Activated naive CD4-positive, alpha-beta T cell treated with anti-CD3 and anti-CD28 coated beads, Interleukin-2, amount 50 U/mL, for 16 hours (primary cell): ENCODE data around the gene SARM1.

ENCODE experiments used
- DNase-seq: peaks from one replicate; pipeline ENCODE4 v3.0.0-alpha.2; 2020

The SARM1 gene

DNA sequence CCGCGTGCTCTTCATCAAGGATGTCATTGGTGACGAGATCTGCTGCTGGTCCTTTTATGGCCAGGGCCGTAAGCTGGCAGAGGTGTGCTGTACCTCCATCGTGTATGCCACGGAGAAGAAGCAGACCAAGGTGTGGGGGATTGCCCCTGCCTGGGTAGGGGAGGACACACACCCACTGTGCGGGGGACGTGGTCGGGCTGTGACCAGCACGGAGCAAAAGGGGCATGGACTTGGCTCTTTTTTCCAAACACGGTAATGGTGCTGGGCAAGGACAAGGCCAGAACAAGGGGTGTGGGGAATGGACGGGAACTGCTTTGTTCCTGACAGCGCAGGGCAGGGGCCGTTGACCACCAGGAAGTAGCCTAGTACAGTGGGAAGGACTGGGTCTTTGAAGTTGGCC is 29.2 kb upstream of the SARM1 start:
- DNase-seq: no peak

DNA sequence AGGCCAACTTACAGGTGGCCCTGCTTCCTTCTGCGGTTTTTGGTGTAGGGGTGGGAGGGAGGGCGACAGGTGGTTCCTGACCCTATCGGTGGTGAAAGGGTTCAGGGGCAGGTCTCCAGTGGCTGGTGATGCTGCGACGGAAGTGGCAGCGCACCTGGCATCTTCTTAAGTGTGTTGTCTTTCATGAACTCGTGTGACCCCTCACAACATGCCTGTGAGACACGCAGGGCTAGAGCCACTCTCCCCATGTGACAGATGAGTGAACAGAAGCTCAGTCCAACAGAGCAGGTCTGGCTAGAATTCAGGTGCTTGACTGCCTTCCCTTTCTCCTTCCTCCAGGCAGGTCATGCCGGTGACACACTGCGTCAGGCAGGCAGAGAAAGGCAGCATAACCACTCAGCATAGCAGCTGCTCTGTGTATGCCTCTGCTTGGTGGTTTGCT is 28.0 kb upstream of the SARM1 start:
- no peak for DNase-seq

DNA sequence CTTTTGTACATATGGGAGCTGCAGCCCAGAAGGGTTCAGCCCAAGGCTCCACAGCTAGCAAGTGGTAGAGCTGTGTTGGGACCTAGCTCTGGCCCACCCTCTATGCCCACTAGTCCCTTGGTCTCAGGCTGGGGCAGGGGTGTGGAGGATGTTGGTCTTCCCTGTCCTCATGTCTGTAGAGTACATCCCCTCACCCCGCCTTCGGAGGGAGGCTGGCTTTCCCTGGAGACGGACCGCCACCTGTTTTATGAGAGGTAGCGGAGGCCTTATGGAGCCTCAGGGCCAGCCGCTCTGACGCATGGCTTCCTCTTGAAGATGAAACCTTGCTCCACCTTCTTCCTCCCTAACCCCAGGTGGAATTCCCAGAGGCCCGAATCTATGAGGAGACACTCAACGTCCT is 27.5 kb upstream of the SARM1 start:
- no peak for DNase-seq

DNA sequence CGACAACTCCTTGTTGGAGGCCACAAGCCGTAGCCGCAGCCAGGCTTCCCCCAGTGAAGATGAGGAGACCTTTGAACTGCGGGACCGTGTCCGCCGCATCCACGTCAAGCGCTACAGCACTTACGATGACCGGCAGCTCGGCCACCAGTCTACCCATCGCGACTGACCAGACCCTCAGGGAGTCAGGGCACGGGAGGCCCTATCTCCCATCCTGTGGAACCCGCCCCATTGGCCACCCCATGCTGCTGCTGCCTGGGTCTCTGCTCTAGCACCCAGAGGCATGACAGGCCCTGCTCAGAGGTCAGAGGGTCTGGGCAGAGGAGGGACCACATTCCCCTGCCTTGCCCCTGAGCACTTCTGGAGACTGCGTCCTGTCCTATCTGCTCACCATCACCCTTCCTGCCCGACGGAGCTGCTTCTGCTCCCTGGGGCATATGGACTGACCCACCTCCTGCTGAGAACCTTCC is 27.0 kb upstream of the SARM1 start:
- DNase-seq: no peak

DNA sequence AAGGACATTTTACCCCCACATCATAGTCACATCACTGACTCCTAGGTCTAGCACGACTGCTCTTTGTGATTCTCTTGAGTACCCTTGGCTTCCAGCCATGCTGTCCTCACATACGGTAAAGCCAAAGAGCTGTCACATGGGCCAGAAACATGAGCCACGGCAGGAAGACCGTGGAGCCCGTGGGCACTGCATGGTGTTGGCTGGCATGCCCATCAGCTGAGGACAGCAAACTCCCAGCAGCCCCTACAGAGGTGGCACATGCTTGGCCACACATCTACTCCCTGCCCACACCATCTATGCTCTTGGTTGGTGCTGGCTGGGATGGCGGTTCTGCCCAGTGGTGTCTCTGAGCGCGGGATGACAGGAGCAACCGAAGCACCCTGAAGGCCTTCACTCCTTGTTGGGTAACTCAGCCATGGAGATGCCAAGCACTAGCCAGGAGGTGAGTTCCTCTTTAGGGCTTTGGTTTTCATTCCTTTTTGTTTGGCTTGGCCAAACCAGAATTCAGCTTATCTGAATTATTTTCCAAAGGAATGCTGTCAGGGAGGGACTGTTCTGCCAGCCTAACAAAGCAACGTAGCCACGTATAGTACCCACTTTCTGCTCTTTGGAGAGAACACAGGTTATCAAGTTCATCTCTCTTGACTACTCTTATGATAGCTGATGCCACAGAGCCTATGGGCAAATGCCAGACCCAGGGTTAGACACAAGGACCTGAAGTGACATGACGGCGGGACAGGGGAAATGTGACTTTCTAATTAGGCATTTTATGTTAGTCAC is 25.9 kb upstream of the SARM1 start:
- no peak for DNase-seq

DNA sequence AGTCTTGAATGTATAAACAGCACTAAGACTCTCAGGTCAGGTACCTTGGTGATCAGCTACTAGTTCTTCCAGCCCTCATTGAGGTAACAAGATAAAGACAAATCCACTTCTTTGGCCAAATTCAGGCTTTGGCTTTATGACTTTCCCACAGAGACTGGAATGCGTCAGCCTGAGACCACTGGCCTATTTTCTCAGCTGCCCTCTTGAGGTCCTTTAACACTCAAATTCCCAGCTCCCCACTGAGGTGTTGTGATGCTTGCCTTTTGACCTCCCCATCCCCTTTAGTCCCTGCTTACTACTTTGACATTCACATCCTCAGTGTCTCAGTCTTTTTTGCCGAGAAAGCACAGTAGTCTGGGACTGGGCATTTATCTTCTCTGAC is 25.3 kb upstream of the SARM1 start:
- no peak for DNase-seq

DNA sequence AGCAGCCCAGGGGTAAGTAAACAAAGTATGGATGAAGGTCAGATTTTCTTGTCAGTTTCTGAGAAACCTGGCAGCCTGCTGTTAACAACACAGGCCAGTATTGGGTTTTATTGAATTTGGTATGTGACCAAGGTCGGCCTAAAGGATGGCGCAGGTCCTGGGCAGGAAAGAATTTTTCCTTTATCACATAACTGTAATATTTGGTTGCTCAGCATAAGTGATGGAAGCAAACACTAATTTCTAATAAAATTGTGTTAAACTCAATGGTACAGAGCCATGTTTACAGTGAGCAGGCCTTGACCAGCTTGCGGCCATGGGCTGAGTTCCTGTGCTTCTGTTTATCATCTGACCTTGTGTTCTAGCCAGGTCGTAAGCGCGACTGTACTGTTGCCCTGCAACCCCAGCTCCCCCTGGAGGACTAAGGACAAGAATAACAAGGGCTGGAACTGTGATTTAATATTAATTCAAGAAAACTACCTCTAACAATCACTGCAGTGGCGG is 24.7 kb upstream of the SARM1 start:
- no peak for DNase-seq

DNA sequence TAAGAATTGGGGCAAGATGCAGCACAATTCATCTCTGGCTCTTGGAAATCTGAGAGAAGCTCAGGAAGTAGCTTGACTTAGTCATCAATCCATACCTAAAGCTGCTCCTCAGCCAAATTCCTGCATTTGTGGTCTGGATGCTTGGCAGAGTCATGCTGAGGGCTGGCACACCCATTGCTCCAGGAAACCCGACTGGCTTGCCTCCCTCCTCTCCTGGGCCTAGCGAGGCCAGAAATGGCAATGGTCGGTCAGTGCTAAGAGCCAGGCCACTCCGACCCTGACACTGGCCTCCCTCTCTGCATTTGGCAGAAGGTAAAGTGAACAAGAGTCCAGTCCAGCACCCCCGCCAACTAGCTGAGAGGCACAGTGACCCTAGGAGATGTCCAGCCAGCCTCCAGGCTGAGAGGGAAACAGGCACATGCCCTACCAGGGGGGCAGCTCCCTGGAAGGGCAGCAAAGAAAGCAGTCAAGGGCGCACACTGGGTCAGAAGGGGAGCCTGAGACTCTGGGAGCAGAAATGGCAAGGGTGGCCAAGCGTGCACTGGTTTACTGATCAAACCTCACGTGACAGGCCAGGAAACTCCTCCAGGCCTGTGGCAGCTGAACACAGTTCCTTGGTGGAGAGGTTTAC is 24.1 kb upstream of the SARM1 start:
- no peak for DNase-seq

DNA sequence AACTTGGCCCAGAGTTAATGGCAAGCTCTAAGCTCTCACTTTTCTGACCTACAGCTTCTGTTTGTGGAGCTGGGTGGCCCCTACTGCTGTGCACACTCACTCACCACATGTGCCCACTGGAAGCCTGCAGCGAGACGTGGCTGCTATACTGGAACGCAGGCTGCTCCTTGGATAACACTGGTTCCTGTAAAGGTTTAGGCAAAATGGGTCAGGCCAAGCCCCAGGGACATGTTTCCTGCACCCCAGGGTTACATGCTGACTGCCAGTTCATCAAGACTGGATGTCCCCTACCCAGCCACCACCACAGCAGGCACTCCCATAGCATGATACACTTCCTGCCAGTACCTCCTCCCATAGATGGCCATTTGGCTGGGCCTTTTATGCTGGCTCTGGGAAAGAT is 22.5 kb upstream of the SARM1 start:
- DNase-seq: no peak

DNA sequence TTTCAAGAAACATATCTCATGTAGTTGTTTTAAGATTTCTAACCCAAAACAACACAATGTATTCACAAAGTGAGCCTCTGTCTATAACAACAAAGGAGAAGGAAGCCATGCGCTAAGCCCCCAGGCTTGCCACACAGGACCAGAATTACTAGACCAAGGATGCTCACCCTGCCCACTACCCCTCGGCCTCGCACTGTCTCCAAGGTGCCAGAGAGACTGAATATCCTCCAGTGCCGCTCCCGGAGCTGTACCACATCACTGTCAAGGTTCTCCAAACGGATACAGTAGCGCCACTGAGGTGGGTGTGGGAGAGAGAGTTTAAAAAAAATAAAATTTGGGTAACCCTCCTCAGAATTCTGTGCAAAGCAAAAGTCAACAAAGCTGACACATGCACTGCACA is 21.2 kb upstream of the SARM1 start:
- DNase-seq: no peak

DNA sequence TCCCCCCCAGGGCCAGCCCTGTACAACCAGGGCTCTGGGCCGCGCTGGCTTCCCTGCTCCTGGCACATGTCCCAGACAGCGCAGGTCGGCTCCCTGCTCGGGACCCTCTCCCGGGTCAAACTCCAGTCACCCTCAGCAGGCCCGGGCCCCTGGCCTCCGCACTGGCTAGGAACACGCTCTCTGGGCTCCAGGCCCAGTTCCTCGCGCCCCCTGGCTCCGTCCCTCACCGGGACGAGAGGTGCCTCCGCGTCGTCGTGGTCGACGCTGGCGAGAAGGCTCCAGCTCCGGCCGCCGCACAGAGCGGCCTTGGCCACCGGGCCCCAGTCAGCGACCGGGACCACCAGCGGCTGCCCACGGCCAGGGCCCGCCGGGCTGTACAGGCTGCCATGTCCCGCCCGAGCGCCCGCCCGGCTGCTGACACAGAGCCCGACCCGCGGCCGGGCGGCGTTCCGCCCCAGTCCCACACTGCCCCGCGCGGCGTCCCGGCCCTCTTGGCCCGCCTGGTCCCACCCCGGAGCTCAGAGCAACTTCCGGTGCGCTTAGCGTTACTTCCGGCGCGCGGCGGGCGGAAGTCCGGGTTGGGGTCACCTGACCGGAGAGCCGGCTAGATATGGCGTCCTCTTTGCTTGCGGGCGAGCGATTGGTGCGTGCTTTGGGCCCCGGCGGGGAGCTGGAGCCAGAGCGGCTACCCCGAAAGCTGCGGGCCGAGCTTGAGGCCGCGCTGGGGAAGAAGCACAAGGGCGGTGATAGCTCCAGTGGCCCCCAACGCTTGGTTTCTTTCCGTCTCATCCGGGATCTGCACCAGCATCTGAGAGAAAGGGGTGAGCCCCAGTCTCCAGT is 14.2 kb upstream of the SARM1 start, which contains the start of gene POLDIP2:
POLDIP2 (minus strand) TSS at position 467 of the 840 bp plus-strand sequence; CDS start at position 388, 79 bp downstream.
- peak; percentile 96 for DNase-seq

DNA sequence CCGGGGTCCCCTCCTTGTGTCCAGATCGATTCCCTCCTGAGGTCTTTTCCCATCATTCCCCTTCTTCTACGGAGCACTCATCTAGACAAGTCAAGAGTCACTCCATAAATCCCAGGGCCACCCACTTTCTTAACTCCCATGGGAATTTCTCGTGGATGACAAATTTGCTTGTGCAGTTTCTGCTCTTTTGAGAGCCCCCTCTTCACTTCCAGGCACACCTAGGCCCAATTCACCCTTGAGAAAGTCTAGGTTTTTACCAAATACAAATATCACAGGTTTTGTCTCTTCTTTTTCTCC is 13.6 kb upstream of the SARM1 start:
- no peak for DNase-seq

DNA sequence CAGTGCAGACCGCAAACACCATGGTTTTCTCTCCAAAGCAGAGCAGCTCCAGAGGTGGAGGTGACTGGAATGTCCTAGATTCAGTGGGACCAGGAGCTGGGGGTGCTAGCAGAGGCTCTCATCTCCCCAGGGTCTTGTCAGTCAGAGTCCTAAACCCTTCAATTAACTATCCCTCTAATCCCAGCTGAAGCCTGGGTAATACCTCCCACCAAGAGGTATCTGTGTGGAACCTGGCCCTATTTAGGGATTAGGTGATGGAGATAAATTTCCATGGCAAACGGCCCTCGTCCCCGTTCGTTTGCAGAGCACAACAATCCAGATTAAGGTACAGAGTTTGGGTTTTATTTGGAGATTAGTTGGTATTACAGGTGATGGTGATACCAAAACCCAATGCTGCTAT is 8.3 kb upstream of the SARM1 start:
- DNase-seq: no peak

DNA sequence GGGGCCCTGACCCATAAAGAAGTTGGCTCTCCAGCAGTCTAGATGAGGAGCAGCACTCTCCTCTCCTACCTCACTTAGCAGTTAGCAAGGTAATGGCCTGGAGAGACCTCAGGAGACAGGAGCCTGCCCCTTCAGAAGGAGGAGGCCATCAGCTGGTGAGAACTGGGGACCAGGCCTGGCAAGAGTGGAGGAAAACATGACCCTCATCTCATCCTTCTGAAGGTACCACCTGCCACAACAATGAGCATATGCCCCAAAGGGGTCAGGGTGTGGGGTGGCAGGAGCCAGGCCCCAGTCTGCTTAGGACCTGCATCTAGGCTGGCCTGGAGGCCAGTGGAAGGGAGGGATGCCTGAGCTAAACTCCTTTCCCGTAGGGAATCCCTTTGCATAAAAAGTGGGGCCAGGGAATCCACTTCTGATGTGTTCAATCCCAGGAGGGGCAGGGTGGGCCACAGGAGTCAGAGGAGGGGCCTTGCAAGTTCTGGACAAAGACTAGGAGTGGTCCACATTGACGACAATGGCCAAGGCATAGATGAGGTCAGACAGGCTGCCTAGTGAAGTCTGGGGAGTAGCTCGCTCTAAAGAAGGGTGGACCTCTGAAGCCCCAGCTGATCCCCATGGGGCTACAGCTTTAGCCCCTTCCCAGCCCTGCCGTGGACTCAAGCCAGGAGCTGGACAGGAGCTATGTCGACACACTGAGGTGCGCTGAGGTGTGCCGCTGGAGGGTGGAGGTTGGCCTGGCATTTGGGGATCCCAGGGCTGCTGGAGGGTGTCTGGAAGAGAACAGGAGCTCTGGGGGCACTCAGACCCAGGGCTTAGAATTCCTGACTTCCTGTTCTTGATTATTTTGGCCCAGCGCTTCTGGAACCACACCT is 7.5 kb upstream of the SARM1 start:
- no peak for DNase-seq

DNA sequence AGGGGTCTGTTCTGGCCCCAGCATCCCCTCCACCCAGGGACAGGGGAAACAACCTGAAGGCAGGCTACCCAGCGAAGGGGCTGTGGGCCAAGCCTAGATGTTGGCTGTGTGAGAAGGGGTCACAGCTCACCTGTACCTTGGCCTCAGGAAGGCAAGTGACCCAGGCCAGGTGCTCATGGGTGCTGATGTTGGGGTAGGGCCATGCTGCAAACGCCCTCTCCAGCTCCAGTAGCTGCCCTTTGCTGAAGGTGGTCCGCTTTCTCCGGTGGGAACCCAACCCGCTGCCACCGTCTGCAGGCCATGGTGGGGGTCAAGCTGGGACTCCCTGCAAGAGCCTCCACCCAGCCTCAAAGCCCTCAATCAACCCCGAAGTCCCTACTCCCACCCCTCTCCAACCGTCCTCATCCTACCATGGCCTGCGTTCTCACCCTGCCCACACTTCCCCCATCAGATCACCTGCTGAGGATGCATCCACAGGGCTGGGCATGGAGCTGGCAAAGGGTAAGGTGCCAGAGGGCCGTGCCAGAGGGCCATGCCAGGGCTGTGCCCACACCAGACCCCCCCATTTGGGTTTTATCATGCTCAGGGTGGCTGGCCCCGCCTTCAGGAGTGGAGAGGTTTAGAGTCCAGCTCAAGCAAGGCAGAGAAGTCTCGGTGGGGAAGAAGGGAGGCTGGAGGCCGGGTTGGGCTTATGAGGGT is 6.7 kb upstream of the SARM1 start, which contains the start of gene SEBOX:
SEBOX (minus strand) TSS at position 535 of the 699 bp plus-strand sequence; CDS start at position 487, 48 bp downstream.
- DNase-seq: no peak

DNA sequence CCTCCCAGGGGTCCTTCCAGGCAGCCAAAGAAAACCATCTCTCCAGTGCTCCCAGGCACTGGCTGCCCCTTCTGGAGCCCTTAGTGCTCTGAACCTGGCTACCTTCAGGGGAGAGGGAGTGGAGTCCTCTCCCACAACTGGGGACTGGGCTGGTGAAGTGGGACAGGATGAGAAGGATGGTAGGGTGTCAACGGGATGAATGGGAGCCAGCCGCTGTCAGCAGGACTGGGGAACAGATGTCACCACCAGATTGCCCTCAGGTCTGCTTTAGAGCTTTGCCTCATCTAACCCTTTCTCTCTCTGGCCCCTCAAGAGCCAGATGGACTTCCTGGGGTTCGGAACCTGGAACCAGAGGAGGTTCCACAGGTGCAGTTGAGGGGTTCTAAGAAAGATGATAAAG is 6.0 kb upstream of the SARM1 start:
- DNase-seq: no peak

DNA sequence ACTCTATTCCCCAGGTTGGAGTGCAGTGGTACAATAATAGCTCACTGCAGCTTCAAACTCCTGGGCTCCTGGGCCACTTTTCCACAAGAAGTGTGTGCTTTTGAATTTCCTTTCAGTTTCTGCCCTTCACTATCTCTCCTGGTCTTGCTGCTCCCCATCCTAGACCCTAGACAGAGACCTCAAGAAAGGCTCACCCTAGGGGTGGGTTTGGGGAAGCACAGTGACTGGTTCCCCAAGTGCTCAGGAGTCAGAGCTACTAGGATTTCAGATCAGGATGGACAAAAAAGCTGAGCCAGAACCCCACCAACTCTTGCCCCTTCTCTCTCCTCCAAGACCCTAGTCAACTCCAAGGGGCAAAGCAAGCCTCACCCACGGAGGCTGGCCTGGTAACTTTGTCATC is 4.9 kb upstream of the SARM1 start:
- no peak for DNase-seq

DNA sequence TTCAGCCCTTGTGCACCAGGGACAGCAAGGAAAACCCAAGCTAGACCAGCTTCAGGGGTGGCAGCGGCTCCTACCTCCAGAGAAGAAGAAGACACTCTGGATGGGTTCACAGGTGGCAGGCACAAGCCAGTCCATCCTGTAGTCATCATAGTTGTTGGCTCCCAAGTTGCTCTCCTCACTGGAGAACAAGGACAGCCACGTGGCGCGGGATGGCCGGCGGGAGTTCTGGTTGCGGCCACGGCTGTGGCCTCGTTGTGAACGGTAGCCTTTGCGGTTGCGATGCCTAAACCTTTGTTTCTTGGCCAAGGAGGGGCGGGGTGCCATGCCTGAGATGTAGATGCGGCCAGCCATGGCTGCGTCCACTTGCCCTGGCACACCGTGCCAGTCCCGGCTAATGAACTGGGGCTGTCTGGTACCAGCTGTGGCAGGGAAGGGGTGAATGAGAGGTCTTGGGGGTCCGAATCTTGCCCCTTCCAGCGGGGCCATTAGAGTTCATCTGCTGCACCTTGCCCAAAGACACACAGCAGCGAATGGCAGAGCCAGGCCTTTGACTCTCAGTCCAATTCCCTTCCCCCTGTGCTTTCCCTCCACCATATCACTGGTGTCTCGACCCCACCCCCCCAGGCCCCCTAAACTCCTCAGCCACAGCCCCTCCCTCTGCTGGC is 3.7 kb upstream of the SARM1 start:
- no peak for DNase-seq

DNA sequence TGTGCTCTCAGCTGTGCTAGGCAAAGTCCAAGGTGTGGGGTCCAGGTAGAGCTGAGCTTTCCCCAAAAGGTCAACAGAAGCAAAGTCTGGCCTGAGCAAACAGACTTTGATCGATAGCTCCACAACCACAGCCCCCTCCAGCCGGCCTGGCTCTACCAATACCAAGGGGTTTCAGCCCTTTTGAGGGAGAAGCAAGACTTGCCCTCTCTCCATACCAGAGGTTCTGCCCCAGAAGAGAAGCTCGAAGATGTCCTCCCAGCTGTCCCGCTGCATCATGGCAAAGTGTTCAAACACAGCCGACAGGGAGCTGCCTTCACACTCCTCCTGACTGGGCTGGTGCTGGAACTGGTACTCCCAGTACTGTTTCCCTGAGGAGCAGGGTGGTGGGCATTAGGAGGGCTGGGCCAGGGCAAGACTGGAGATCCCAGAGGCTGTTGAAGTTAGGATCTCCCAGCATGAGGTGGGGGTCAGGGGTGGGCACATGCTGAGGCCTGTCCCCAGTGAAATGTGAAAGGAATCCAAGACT is 3.1 kb upstream of the SARM1 start:
- no peak for DNase-seq

DNA sequence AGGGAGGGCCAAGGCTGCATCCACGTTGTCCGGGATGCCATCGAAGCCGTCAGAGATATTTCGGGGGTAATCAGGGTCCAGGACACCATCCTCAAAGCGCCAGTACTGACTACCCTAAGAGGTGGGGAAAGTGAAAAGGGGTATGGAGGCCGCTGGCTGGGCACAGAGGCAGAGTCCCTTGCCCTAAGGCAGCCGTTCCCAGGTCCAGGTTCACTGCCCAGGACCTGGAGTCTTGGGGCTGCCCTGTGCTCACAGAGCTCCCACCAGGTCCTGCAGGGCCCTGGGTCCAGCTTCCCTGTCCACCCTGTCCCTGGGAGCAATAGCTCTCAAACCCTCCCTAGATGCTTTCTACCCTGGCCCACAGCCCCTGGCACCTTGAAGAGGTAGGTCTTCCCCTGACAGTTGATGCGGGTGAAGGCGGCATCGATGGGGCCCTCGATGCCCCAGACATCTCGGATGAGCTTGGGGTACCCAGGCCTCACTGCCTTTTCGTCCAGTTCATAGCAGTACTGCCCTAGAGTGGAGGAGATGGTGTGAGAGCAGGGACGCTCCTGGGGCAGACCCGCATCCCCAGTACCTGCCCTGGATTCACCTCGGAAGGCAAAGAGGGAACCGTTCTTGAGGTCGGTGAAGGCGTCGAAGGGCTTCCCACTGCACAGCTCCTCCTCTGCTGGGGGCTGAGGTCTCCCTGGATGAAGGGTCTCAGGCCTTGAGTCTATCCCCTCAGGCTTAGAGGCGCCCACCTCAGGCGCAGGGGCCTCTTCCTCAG is 2.4 kb upstream of the SARM1 start:
- DNase-seq: no peak
